Measurements from ENCODE around the gene LYST.

GRCh38 chr1:235749755-235750300, 116.9 kb downstream of the LYST start:
- TF ChIP-seq CTCF (IDR thresholded peaks at IDR 0.05; ENCODE audit: insufficient read depth, low read length) (no peak), REST (IDR thresholded peaks at IDR 0.05; ENCODE audit: insufficient replicate concordance, low read depth) (no peak), GABPA (IDR thresholded peaks at IDR 0.05; ENCODE audit: low read depth) (no peak), POLR2AphosphoS5 (IDR thresholded peaks at IDR 0.05; ENCODE audit: low read depth) (no peak), SPI1 (IDR thresholded peaks at IDR 0.05; ENCODE audit: borderline replicate concordance, low read depth) (no peak)
